NCI-H1436 (cell line): ENCODE measurements around the gene RHOT2.
A peak's percentile ranks its signal among the peaks of the same experiment; 100 is the strongest.

Source experiments
- DNase-seq: peaks from one replicate; lab custom pipeline; 2025; lab: John Stamatoyannopoulos, UW

The RHOT2 gene

DNA sequence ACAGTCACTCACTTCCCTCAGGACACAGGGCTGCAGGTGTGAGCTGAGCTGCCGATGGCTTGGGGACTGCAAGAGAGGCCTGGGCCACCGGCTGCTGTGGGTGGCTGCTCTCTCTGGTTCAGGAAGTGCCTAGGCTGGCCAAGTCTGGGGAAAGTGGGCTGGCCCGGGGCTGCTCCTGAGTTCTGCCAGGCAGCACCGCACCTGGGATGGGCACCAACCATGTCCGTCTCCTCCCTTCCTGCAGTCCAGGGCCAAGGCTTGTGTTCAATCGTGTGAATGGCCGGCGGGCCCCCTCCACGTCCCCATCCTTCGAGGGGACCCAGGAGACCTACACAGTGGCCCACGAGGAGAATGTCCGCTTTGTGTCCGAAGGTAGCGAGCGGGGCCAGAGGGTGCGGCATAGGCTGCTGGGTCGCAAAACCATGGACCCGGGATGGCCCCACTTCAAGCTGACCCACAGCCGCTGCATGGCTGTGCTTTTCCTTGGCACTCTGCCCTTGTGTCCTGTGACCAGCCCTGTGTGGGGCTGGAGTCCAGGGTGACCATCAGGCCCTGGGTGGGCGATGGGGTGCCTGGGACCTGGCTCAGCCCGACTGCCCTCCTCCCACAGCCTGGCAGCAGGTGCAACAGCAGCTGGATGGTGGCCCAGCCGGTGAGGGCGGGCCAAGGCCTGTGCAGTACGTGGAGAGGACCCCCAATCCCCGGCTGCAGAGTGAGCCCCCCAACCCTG, 20.6 kb upstream of the RHOT2 start:
- no peak for DNase-seq

GRCh38 chr16:648071-648780, 19.7 kb upstream of the RHOT2 start:
- peak; percentile 25 for DNase-seq

DNA sequence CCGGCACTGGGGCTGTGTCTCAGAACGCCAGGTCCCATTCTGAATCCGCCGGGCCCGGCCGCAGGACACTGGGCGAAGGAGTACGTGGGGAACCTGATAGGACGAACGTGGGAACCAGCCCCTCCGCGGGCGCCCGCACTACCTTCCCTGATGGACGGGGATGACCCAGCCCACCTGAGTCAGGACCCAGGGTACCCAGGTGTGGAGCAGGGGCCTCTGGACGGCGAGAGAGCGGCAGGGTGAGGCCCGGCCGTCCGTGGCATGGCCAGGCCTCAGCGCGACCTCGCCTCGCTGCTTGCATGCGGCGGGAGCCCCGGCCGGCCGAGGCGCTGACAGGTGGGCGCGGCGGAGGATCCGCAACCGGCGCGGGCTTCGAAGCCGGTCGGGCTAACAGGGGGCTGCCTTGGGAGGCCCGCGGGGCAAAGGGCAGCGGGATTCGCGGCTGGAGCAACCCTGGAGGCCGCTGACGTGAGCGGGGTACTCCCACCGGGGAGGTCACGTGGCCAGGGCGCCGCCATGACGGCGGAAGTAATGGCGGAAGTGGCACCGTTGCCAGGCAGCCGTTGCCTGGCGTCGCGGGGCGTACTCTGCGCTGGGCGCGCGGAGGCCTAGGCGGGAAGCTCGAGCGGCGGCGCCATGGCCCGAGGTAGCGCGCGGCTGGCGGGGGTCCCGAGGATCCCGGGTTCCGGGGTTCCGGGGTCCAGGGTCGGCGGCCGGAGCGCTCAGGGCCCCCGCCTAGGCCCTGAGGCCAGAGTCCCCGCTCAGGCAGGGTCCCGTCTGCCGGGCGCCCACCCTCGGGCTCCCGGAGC, 18.9 kb upstream of the RHOT2 start, which contains the start of gene WDR90:
WDR90 (plus strand) TSS at position 585 of the 809 bp plus-strand sequence; CDS start at position 637, 52 bp downstream.
- DNase-seq = peak; percentile 88

GRCh38 chr16:649631-650030, 18.3 kb upstream of the RHOT2 start:
- no peak for DNase-seq

- no peak for DNase-seq
Measured at GRCh38 chr16:651844-652243, 16.1 kb upstream of the RHOT2 start.

- no peak for DNase-seq
Measured at GRCh38 chr16:652454-653305, 15.3 kb upstream of the RHOT2 start.

DNA sequence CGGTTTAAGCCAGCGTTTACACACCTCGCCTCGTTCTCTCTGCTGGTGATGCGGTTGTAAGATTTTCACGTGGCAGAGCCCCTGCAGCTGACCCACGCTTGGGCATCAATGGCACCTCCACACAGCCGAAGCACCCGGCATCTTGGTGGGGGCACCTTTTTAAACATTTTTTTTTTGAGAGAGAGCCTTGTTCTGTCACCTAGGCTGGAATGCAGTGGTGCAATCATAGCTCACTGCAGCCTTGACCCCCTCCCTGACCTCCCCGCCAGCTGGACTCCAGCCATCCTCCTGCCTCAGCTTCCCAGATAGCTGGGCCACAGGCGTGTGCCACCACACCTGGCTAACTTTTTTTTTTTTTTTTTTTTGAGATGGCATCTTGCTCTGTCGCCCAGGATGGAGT, 13.9 kb upstream of the RHOT2 start:
- DNase-seq = no peak

- no peak for DNase-seq
Measured at GRCh38 chr16:657487-657886, 10.4 kb upstream of the RHOT2 start.

DNA sequence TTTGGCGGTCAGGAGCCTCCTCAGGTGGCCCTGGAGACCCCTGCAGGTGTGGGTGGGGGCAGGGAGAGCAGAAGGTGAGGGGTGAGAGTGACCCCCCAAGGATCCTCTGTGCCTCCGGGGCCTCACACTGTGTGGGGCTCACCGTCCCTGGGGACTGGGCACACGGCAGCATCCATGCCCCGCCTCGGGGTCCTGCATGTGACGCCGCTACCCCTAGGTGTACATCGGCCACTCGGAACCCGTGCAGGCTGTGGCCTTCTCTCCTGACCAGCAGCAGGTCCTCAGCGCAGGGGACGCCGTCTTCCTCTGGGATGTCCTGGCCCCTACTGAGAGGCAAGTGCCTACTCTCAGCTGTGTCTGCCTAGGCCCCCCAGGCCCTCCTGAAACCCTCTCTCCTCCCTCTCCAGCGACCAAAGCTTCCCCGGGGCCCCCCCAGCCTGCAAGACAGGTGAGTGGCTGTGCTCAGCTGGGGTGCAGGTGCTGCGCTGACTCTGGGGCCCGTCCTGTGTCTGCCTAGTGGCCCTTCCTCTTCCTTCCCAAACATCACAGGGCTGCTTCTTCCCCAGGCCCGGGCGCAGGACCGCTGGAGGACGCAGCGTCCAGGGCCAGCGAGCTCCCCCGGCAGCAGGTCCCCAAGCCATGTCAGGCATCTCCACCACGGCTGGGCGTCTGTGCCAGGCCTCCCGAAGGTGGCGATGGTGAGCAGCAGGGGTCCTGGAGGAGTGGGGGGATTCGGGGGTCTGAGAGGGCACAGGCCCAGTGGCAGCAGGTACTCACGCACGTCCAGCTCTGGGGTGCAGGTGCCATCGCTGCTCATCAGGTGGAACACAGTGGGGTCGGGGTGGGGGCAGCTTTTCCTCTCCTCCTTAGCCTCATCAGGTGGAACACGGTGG, 9.0 kb upstream of the RHOT2 start:
- no peak for DNase-seq

DNA sequence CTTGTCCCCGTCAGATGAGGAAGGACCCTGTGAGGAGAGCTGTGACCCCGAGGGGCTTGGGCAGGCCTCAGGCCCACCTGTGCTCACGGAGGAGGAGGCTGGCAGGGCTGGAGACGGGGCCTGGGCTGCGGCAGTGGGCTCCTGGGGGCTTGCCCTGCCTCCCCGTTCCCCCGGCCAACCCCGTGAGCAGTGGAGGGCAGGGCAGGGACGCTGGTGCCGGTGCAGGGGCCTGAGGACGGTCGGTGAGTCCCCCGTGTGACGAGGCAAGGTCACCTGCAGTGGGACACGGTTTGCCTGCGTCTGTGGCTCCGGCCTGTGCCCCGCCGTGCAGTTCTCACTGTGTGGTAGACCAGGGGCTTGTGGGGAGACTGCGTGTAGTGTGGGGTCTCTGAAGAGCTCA, 8.3 kb upstream of the RHOT2 start:
- DNase-seq = no peak

GRCh38 chr16:660132-660458, 7.8 kb upstream of the RHOT2 start:
- DNase-seq = no peak

- no peak for DNase-seq
Measured at GRCh38 chr16:660459-661183, 7.3 kb upstream of the RHOT2 start.

GRCh38 chr16:661184-661821, 6.6 kb upstream of the RHOT2 start:
- no peak for DNase-seq

DNA sequence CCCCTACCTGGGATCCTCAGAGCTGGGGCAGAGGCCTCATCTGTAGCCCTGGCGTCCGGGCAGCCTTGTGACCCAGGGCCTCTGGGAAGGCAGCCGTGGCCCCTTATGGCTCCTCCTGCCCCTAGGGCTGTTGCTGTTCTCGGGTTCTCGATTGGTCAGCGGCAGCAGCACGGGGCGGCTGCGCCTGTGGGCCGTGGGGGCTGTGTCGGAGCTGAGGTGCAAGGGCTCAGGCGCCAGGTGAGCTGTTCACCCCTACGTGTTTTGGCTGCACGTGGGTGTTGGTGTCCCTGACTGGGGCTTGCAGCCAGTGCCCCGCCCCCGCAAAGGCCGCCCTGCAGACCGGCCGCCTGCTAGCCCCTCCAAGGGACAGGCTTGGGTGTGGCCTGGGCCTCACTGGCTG, 5.8 kb upstream of the RHOT2 start:
- no peak for DNase-seq

DNA sequence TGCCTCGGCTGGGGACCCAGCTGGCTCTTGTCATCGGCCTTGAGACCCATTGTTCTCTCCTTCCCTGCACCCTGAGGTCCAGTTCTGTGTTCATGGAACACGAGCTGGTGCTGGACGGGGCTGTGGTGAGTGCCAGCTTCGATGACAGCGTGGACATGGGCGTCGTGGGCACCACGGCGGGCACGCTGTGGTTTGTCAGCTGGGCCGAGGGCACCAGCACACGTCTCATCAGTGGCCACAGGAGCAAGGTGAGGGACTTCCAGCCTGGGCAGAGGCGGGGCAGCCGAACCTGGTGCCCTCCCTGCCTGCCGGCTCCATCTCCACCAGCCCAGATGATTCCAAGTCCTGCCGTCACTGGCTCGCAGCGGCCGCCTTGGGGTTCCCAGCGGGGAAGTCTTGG, 5.3 kb upstream of the RHOT2 start:
- no peak for DNase-seq

GRCh38 chr16:666572-666971, 1.4 kb upstream of the RHOT2 start:
- DNase-seq = no peak

GRCh38 chr16:667113-667779, 686 bp upstream of the RHOT2 start:
- no peak for DNase-seq

- no peak for DNase-seq
Measured at GRCh38 chr16:668519-669171, 713 bp downstream of the RHOT2 start.

- DNase-seq = no peak
Measured at GRCh38 chr16:669666-670065, 1.7 kb downstream of the RHOT2 start.
